Natural killer cell treated with Interleukin-12 subunit alpha and Interleukin-12 subunit beta and Interleukin-15 and Interleukin-18, amount 100 ng/mL, for 72 hours (primary cell): Measurements from ENCODE around the gene TUBB3. TPM values are rescaled to one million over a fixed set of nuclear protein-coding genes. Genes with fewer than 3 reads are reported as not detected.
"Not testable (repeated sequence)": the region's sequence is repeated elsewhere in the genome, so short reads cannot be mapped to it uniquely, and the experiment has no call there.

Source experiments
- ATAC-seq, 2 donors: fragments of 150-1000 bp; cut with Tn5 transposase in 1 of 2; sonication (Bioruptor Pico), chemical (Tn5 transposase) in 1 of 2; 2 replicates each; pipeline ENCODE4 v1.10.0; 2021
- DNase-seq: peaks from one replicate; pipeline ENCODE4 v3.0.0; 2022; ENCODE audit warnings: low spot score
- H3K27ac Mint-ChIP-seq, 2 donors: 1 replicate in 1 of 2; 2 replicates in 1 of 2; pipeline ENCODE4 v1.8.0; 2022; ENCODE audit warnings: mixed read lengths in 2 of 2, mild to moderate bottlenecking in 1 of 2, moderate library complexity in 1 of 2
- H3K27me3 Mint-ChIP-seq, 2 donors: 1 replicate in 1 of 2; 2 replicates in 1 of 2; pipeline ENCODE4 v1.8.0; 2022; ENCODE audit warnings: mixed read lengths in 2 of 2
- H3K36me3 Mint-ChIP-seq: one replicate; pipeline ENCODE4 v1.8.0; 2022; ENCODE audit warnings: mixed read lengths
- H3K4me1 Mint-ChIP-seq, 2 donors: 1 replicate in 1 of 2; 2 replicates in 1 of 2; pipeline ENCODE4 v1.8.0; 2022; ENCODE audit warnings: low read depth in 2 of 2, mixed read lengths in 2 of 2, mild to moderate bottlenecking in 1 of 2
- H3K4me3 Mint-ChIP-seq: one replicate; pipeline ENCODE4 v1.8.0; 2022; ENCODE audit warnings: mixed read lengths
- H3K9me3 Mint-ChIP-seq: 2 replicates; pipeline ENCODE4 v1.8.0; 2022; ENCODE audit warnings: mixed read lengths
- total RNA-seq, 2 donors: library from RNA; stranded (reverse); gene quantifications; one replicate each; pipeline ENCODE4 v1.2.3, GENCODE V29; 2022

Gene TUBB3
- total RNA-seq: 10 to 100 TPM in 1 of 2 donors, 1 to 10 TPM in 1; 9.6 to 10.9 TPM

DNA sequence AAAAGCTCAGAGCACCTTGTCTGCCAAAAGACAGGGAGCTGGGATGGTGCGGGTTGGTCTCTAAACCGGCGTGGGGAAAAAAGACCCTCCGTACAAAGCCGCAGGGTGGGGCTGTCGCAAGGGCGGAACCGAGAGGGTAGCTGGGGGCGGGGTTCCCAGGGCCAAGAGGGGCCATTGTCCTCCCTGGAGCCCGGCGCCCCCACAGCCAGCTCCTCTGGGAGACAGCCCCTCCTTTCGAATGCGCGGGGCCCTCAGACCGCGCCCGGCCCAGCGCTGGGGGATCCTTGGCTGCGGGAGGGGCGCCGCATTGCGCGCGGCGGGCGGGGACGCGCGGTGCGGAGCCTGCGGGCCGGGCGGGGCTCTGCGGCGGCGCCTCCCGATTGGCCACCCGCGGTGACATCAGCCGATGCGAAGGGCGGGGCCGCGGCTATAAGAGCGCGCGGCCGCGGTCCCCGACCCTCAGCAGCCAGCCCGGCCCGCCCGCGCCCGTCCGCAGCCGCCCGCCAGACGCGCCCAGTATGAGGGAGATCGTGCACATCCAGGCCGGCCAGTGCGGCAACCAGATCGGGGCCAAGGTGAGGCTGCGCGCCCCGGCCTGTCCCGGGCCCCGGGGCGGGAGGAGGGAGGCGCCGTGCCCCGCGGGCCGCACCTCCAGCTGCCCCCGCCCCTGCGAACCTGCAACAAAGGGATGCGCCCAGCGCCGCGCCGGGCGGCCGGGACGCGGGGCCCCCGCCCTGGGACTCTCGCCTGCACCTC lies at the start of gene TUBB3:
Gene TUBB3 (plus strand): TSS at position 459 of the 756 bp plus-strand sequence. CDS start 60 bp downstream, at position 519.
- peak; percentile 71 to 81 for ATAC-seq
- H3K27me3 Mint-ChIP-seq: peaks cover 13 to 15% of the 10 kb centered on the region in 2 donors
- peak; percentile 81 for DNase-seq
- peaks cover 19% of the 10 kb centered on the region in 2 donors for H3K4me1 Mint-ChIP-seq
- no peaks in the 10 kb centered on the region for H3K9me3 Mint-ChIP-seq
- H3K36me3 Mint-ChIP-seq: no peaks in the 10 kb centered on the region
- peak within 1 kb of the TSS; percentile 90 for H3K4me3 Mint-ChIP-seq
- peak within 1 kb of the TSS; percentile 69 to 79 for H3K27ac Mint-ChIP-seq

- DNase-seq: peak; percentile 97
- ATAC-seq: peak; percentile 89 to 92
- Mint-ChIP-seq H3K4me3 (peak overlapping the region; percentile 90), H3K27me3 (no peaks in the 10 kb centered on the region), H3K4me1 (peaks cover 6 to 10% of the 10 kb centered on the region in 2 donors), H3K9me3 (no peaks in the 10 kb centered on the region), H3K27ac (peak overlapping the region; percentile 89 to 92), H3K36me3 (peaks cover 12% of the 10 kb centered on the region)
Measured at GRCh38 chr16:89873972-89874689, 49.0 kb upstream of the TUBB3 start.

DNA sequence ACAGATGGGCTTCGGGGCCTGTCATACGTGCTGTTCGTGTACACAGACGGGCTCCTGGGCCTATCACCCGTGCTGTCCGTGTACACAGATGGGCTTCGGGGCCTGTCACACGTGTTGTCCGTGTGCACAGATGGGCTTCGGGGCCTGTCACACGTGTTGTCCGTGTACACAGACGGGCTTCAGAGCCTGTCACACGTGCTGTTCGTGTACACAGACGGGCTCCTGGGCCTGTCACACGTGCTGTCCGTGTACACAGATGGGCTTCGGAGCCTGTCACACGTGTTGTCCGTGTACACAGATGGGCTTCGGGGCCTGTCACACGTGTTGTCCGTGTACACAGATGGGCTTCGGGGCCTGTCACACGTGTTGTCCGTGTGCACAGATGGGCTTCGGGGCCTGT lies 44.0 kb upstream of the TUBB3 start:
- DNase-seq: not testable (repeated sequence)

DNA sequence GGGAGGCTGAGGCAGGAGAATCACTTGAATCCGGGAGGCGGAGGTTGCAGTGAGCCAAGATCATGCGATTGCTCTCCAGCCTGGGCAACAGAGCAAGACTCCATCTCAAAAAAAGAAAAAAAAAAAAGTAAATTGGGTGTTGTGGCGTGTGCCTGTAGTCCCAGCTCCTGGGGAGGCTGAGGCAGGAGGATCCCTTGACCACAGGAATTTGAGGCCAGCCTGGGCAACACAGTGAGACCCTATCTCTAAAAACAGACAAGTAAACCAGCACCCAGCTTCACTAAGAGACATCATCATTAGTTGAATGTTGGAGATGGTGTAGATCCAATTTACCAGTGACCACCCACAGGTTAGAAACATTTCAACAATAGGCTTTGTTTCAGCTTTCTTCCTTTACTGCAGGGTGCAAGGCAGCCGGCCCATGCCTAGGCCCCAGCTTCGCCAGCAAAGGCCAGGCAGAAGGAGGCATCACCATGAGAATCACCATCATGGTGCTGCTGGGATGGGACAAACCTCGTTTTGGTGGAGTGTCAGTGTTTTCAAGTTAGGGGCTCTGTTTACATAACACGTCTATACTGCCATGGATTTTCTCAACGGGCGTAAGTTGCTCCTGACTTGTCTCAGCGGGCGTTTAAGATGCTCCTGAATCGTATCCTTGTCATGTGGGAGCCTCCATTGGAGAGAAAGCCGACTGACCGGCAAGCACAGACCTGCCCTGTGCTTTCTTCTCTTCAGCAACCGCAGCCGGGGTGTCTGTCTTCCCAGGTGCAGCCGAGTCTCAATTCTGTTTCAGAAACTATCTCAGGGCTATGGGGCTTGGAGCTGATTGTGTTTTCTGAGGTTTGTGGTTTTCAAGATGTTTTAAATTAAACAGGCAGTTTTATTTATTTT lies 42.4 kb upstream of the TUBB3 start:
- peak; percentile 49 for DNase-seq

More for the DNA sequence above, 44.0 kb upstream of the TUBB3 start:
- H3K27me3 Mint-ChIP-seq, ATAC-seq, H3K27ac Mint-ChIP-seq, H3K9me3 Mint-ChIP-seq, H3K4me3 Mint-ChIP-seq: not testable (repeated sequence)
- Mint-ChIP-seq H3K36me3 (peaks cover 23% of the 10 kb centered on the region), H3K4me1 (peaks cover 10 to 14% of the 10 kb centered on the region in 2 donors)

DNA sequence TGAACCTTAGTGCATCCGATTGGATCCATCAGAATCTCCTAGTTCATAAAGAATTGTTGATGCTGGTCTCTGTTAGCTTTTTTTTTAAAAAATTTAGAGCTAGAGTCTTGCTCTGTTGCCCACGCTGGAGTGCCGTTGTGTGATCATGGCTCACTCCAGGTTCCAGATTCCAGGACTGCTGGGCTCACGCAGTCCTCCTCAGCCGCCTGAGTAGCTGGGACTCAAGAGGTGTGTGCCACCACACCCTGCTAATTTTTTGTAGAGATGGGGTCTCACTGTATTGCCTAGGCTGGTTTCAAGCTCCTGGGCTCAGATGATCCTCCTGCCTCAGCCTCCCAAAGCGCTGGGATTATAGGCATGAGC lies 41.8 kb upstream of the TUBB3 start:
- H3K36me3 Mint-ChIP-seq: peaks cover 25% of the 10 kb centered on the region
- H3K4me3 Mint-ChIP-seq: no peak overlapping the region
- H3K4me1 Mint-ChIP-seq: peaks cover 9 to 17% of the 10 kb centered on the region in 2 donors
- ATAC-seq (no peak), DNase-seq (no peak)
- no peak overlapping the region for H3K27ac Mint-ChIP-seq
- H3K9me3 Mint-ChIP-seq: no peaks in the 10 kb centered on the region
- no peaks in the 10 kb centered on the region for H3K27me3 Mint-ChIP-seq

More for the DNA sequence above, 42.4 kb upstream of the TUBB3 start:
- Mint-ChIP-seq H3K36me3 (peaks cover 25% of the 10 kb centered on the region), H3K4me3 (no peak overlapping the region), H3K27ac (no peak overlapping the region), H3K27me3 (no peaks in the 10 kb centered on the region), H3K4me1 (peaks cover 9 to 17% of the 10 kb centered on the region in 2 donors), H3K9me3 (no peaks in the 10 kb centered on the region)
- no peak for ATAC-seq

DNA sequence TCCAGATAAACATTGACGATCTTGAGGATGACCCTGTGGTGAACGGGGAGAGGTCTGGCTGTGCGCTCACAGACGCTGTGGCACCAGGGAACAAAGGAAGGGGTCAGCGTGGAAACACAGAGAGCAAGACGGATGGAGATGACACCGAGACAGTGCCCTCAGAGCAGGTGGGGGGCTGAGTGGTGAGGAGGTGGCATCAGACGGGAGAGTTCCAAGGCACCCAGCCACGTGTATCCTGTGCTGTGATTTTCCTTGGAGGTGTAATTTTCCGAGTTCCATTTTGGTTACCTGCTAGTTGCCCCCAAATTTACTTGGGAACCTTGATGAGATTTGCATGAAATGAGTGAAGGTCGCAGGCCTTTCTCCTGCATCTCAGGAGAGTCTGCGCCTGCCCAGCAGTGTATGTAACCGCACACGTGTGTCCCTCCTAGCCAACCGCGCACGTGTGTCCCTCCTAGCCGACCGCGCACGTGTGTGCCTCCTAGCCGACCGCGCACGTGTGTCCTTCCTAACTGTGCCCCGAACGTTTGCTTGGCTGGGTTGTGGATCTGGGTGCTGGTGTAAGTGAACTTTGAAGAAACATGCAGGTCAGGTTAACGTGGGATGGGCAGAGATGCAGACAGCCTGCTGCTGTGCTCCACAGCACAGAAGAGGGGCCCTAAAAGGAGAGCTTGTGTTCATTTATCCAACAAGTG lies 39.6 kb upstream of the TUBB3 start:
- Mint-ChIP-seq H3K9me3 (no peaks in the 10 kb centered on the region), H3K36me3 (peaks cover 20% of the 10 kb centered on the region), H3K4me3 (no peak overlapping the region), H3K4me1 (peaks cover 5 to 15% of the 10 kb centered on the region in 2 donors), H3K27ac (no peak overlapping the region), H3K27me3 (no peaks in the 10 kb centered on the region)
- DNase-seq (no peak), ATAC-seq (no peak)

DNA sequence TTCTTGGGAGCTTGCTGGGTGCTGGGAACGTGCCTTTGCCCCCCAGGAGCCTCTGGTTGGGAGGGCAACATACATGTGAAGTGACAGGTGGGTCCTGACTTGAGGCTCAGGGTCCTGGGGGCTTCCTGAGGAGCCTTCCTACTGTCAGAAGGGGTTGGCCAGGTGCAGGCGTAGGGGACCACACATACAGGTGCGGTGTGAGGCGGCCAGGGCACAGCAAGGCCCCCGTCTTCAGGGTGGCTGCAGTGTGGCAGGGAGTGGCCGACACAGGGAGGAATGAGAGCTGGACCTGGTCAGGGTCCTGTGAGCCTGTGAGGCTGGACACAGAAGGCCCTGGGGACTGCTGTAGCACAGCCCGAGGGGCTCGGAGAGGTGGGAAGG lies 39.1 kb upstream of the TUBB3 start:
- Mint-ChIP-seq H3K27me3 (no peaks in the 10 kb centered on the region), H3K4me3 (no peak overlapping the region), H3K4me1 (peaks cover 5 to 15% of the 10 kb centered on the region in 2 donors), H3K27ac (no peak overlapping the region), H3K9me3 (no peaks in the 10 kb centered on the region), H3K36me3 (peaks cover 20% of the 10 kb centered on the region)
- no peak for DNase-seq
- peak in 1 of 2 donors; percentile 24 for ATAC-seq

- no peak for DNase-seq
- no peak for ATAC-seq
- H3K4me1 Mint-ChIP-seq: peaks cover 10 to 17% of the 10 kb centered on the region in 2 donors
- no peak overlapping the region for H3K4me3 Mint-ChIP-seq
- no peak overlapping the region for H3K27ac Mint-ChIP-seq
- peaks cover 20% of the 10 kb centered on the region for H3K36me3 Mint-ChIP-seq
- H3K27me3 Mint-ChIP-seq: no peaks in the 10 kb centered on the region
- H3K9me3 Mint-ChIP-seq: no peaks in the 10 kb centered on the region
Measured at GRCh38 chr16:89887243-89887642, 35.9 kb upstream of the TUBB3 start.

- H3K36me3 Mint-ChIP-seq: peaks cover 3% of the 10 kb centered on the region
- H3K27me3 Mint-ChIP-seq: no peaks in the 10 kb centered on the region
- peaks cover 7 to 10% of the 10 kb centered on the region in 2 donors for H3K4me1 Mint-ChIP-seq
- peak in 1 of 2 donors; percentile 68 for ATAC-seq
- no peaks in the 10 kb centered on the region for H3K9me3 Mint-ChIP-seq
- peak; percentile 58 for DNase-seq
- H3K27ac Mint-ChIP-seq: no peak overlapping the region
- no peak overlapping the region for H3K4me3 Mint-ChIP-seq
Measured at GRCh38 chr16:89890200-89890599, 32.9 kb upstream of the TUBB3 start.

DNA sequence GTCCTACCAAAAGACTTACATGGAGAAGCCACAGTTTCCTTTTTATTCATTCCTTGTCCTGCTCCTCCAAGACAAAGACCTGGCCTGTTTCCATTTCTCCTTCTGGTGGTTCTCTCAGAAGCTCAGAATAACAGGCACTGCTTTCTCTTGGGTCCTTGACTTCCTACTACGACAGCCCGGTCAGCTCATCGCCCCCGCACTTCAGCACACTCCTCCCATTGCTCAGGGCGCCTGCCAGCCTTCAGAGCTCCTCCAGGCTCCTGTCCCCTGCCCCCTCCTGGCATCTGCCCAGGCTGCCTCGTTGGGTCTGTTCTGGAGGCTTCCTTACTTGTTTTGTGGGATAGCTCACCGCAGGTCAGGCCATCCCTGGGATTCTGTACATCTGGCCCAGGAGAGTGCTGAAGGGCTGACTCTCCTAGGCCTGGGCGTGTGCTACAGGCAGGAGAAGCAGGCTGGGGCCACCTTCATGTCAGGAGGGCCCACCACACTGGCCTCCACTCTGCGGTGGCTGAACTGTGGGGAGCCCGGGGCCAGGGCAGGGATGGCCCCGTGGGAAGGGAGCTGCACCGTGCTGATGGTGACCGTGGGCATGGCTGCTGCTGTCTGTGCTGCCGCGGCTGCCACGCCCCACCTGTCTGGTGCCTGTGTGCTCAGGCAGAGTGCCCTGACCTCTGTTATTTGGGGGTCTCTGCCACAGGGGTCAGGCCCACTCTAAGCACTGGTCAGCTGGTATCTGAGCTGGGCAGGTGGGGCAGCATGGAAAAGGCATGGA lies 32.1 kb upstream of the TUBB3 start:
- peak; percentile 41 for DNase-seq
- H3K27ac Mint-ChIP-seq: no peak overlapping the region
- H3K27me3 Mint-ChIP-seq: no peaks in the 10 kb centered on the region
- H3K4me3 Mint-ChIP-seq: no peak overlapping the region
- no peak for ATAC-seq
- H3K36me3 Mint-ChIP-seq: no peaks in the 10 kb centered on the region
- H3K9me3 Mint-ChIP-seq: no peaks in the 10 kb centered on the region
- peaks cover 5 to 7% of the 10 kb centered on the region in 2 donors for H3K4me1 Mint-ChIP-seq

DNA sequence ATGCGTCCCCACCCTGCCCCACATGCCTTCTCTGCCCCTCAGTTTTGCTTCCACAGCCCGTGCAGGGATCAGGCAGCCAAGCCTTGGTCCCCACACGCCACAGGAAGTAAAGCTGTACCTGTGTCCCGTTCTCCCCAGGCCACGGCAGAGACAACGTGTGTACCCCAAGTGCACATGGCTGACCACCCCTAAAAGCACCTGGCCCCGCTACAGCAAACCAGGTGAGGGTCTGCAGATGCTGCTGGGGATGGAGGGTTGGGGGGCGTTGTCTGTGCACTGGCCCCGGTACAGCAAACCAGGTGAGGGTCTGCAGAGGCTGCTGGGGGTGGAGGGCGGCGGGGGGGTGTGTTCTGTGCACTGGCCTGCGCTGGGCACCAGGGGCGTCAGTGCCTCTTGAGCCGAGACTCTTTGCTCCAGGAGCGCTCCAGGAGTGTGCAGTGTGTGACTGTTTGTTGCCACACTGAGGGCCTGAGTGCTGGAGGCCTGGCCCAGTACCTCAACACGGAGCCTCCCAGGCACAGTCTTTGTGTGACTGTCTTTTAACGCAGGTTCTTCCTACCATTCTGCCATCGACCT lies 31.0 kb upstream of the TUBB3 start:
- no peak overlapping the region for H3K4me3 Mint-ChIP-seq
- H3K27me3 Mint-ChIP-seq: no peaks in the 10 kb centered on the region
- ATAC-seq (no peak), DNase-seq (peak; percentile 59)
- peaks cover 5 to 7% of the 10 kb centered on the region in 2 donors for H3K4me1 Mint-ChIP-seq
- H3K27ac Mint-ChIP-seq: no peak overlapping the region
- no peaks in the 10 kb centered on the region for H3K36me3 Mint-ChIP-seq
- H3K9me3 Mint-ChIP-seq: no peaks in the 10 kb centered on the region

DNA sequence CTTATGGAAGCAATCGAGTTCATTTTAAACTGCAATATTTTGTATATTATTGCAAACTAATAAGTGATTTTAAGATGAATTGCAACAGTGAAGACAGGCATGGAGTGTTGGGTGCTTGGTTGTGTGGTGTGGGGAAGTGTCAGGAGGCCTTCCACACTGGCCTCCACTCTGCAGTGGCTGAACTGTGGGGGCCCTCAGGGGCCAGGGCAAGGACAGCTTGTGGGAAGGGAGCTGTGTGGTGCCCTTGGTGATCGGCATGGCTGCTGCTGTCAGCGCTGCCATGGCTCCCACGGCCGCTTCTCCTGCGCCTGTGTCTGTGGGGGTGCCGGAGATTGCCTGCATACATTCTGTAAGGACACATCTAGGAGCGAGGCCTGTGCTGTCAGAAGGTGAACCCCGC lies 30.5 kb upstream of the TUBB3 start:
- H3K9me3 Mint-ChIP-seq: no peaks in the 10 kb centered on the region
- H3K36me3 Mint-ChIP-seq: no peaks in the 10 kb centered on the region
- H3K27me3 Mint-ChIP-seq: no peaks in the 10 kb centered on the region
- H3K4me3 Mint-ChIP-seq: no peak overlapping the region
- DNase-seq: peak; percentile 45
- peaks cover 5 to 7% of the 10 kb centered on the region in 2 donors for H3K4me1 Mint-ChIP-seq
- ATAC-seq: no peak
- H3K27ac Mint-ChIP-seq: no peak overlapping the region
